Right kidney (tissue), 1 donor: Measurements from ENCODE around the gene LINC01488.

Experiments
- DNase-seq: peaks from one replicate; pipeline ENCODE4 v3.0.0-alpha.2; 2016

LINC01488 gene

DNA sequence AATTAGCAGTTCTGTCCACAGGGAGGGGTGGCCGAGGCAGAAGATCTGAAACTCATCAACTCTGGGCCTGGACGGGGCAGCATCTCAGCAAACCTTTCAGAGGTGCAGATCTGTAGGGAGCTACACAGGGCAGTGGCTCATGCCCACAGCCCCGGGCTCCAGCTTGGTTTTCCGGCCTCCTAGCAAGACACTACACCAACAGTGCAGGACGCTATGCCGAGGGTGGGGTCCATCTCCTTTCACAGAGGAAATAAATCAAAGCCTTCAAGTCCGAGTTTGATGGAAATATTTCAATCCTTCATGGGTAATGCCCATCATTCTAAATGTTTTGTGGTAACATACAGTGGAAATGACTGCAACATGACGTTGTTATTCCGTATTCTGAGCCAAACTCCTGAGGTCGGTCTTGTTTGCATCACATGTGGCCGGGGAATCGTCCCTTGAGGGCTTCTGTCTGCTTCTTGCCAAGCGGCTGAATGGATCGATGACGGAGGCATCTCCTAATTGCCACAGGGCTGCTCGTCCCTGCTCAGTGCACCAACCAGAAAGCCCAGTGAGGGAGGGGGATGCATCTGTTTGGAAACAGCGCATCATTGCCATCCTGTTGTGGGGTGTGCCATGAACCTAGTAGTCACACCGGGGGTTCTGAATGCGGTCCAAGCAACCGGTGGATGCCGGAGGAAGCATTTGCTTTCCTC lies 30.0 kb downstream of the LINC01488 start:
- DNase-seq = no peak

DNA sequence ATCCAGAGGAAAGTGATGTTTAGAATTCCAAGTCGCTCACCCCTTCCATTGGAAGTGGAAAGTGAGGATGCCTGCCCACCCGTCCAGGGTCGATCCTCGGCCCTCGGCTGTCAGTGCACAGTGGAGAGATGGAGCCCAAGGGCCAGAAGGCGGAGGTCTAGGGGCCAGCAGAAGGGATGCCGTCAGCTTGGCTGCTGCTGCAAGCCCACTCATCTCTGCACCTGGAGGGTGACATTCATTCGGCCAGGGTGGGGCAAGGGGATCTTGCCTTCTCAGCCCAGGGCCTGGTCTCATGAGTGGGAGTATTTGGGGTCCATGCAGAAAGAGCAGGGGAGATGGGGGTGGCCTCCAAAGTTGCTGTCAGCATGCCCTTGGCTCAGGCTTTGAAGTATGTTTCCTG lies 30.7 kb downstream of the LINC01488 start:
- DNase-seq = no peak

DNA sequence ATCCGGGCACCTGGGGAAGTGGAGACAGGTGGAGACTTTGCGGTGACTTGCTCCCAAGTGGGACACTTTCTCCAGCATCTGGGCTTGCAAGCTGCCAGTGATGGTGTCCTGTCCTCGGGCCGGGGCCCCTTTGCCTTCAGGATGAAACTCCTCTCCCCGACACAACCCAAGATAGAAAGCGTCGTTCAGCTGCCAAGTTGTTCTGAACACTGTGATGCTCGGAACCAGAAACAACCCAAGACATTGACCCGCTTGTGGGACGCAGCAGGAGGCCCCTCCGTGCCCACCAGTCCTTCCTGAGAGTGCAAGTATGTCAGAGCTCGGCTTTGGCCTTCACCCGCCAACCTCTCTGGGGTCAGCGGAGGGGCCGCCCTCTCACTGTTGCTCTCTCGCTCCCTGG lies 31.3 kb downstream of the LINC01488 start:
- DNase-seq = no peak

DNA sequence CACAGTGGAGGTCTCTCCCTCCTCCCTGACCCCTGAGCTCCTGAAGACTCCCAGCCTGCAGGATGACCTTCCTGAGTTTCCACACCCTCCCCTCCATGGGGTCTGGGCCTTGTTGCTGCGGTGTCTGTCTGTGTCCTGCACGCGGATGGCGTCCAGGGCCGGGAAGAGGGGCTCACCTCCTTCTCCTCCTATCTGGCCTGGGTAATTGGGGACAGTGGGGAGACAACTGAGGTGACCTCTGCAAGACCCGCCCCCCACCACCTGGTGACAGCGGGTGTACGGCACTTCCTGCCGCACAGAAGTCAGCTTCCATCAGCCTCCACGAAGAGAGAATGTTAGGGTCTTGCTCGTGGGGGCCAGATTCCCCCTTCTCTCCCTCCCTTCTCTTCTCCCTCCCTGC lies 31.7 kb downstream of the LINC01488 start:
- no peak for DNase-seq

DNA sequence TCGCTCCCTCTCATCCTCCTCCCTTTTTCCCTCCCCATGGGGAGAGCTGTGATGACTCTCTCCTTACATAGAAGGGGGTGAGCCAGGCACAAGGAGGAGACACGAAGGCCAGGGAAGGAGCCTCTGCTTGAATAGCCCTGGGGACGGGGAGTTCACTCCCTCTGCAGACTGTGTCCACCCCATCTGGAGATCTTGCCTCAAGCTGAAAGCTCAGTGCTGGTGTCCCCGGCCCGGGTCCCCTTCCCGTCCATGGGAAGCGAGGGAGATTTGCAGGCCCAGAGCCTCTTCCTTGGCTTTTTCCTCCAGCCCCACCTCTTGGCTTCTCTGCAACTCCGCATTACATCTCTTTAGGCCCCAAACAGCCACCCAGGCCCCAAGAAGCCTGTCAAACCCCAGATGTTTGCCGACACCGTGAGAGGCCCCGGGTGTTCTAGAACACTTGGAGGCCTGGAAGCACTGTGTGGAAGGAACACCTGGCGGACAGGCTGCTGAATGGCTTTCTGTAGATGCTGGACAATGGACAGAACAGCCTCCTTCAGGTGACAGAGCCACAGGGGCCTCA lies 32.3 kb downstream of the LINC01488 start:
- DNase-seq = no peak

DNA sequence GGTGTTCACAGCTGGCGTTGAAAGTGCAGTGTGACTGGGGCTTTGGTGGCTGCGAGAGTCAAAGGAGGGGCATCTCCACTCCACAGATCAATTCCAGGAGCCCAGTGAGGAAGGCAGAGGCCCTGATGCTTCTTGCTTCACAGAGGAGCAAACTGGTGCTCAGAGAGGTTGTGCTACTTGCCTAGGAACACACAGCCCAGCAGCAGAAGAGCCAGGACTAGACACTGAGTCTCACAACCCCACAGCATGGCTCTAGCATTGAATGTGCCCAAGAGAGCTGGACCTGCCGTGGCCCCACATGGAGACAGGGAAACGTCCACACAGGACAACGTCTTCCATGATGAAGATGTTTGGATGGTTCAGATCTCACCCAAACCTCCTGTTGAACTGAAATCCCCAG lies 33.3 kb downstream of the LINC01488 start:
- no peak for DNase-seq

DNA sequence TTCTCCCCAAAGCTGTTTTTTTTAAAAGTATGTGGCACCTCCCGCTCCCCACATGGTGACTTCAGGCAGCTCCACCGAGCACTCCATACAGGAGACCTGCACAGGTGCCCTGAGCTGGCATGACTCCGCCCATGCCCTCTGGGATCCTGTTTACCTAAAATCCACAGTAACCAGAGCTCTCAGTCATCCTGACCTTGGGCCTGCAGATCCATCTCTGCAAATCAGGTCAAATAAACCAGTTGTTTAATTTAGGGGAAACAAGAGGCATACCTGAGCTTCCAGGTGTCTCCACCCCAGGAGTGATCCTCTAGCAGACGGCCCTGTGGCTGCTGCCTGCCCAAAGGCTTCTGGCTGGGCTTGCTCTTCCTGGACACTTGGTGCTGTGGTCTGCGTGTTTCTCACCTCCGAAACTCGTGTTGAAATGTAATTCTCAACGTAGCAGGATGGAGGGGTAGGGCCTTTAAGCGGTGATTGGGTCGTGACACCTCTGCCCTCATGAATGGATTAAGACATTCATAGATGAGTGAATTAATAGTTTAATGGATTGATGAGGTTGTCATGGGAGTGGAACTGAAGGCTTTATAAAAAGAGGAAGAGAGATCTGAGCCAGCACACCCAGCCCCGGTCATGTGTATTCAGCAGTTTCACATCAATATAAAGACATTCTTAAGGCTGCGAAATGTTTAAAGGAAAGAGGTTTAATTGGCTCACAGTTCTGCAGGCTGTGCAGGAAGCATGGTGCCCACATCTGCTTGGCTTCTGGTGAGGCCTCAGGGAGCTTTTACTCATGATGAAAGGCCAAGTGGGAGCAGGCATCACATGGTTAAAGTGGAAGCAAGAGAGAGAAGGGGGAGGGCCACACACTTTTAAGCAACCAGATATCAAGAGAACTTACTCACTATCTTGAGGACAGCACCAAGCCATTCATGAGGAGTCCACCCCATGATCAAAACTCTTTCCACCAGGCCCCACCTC lies 34.1 kb downstream of the LINC01488 start:
- DNase-seq = no peak

DNA sequence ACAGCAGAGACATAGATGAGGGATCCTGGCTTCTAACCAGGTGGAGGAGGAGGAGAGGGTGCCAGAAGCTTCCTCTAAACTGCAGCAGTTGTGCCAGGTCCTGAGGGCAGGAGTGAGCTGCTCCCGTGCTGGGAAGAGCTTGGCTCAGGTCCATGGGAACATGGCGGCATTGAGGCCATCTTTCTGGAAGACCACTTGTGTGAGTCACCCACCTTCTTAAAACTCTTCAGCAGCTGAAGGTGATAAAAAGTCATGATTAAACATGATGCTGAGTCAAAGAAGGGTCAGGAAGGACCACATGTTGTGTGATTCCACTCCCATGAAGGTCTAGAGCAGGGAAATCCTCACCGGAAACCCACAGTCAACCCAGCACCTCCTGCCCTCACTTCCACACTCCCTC lies 35.1 kb downstream of the LINC01488 start:
- DNase-seq = no peak

DNA sequence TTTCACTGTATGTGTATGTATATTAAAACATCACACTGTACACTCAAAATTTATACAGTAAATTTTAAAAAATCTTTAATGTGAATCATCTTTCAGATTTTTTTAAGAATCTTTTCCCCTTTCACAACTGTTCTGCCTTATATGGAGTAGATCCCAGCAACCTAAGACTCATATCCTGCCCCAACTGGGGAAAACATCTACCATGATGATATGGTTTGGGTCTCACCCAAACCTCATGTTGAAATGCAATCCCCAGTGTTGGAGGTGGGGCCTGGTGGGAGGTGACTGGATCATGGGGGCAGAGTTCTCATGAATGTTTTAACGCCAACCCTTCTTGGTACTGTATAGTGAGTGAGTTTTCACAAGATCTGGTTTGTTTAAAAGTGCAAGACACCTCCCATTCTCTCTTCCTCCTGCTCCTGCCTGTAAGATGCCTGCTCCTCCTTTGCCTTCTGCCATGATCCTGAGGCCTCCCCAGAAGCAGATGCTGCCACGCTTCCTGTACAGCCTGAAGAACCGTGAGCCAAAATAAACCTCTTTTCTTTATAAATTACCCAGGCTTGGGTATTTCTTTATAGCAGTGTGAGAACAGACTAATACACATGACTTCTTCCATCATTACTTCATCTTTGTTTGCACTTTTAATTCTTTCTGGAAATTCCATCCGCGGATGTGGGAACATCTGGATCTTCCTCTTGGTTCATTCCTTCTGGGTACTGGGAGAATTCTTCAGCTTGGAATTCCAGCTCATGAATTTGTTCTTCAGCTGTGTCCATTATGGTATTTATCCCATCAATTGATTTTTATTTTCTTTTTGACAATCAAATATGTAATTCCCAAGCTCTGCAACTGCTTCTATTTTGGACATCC lies 36.9 kb downstream of the LINC01488 start:
- DNase-seq = no peak

DNA sequence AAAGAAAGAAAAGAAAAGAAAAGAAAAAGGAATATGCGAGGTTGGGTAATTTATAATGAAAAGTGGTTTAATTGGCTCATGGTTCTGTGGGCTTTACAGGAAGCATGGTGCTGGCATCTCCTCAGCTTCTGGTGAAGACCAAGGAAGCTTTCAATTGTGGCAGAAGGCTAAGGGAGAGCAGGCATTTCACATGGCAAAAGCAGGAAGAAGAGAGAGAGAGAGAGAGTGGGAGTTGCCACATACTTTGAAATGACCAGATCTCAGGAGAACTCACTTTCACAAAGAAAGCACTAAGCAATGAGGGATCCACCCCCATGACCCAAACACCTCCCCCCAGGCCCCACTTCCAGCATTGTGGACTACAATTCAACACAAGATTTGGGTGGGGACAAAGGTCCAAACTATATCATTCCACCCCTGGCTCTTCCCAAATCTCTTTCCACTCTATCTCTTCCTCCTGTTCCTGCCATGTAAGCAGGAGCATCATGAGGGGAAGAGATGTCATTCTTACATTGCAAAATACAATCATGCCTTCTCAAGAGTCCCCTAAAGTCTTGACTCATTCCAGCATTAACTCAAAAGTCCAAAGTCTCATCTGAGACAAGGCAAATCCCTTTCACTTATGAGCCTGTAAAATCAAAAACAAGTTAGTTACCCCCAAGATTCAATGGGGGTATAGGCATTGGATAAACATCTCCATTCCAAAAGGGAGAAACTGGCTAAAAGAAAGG lies 38.9 kb downstream of the LINC01488 start:
- DNase-seq = no peak

DNA sequence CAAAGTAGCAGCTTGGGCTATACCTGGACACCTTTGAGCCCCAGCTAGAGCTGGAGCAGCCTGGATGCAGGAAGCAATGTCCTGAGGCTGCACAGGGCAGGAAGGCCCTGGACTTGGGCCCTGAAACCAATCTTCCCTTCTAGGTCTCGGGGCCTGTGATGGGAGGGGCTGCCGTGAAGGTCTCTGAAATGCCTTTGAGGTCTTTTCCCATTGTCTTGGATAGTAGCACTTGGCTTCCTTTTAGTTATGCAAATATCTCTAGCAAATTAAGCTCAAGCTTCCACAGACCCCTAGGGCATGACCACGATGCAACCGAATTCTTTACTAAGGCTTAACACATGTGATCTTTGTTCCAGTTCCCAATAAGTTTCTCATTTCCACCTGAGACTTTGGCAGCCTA lies 40.0 kb downstream of the LINC01488 start:
- DNase-seq = no peak

DNA sequence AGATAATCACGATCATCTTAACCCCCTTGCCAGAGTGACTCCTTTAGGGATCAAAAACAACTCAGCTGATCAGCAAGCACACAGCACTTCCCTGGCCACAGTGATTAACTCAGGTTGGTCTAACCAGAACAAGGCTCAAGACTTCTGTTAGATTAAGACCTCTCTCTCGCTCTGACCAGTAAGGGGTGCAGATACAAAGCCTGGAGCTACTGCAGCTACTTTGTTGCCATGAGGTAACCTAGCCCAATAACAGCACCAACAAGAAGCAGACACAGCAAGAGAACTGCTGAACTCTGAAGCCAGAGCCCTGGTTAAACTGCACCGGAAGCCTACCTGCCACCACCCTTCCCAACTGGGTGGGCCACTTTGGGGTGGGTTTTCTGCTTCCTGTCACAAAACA lies 42.0 kb downstream of the LINC01488 start:
- no peak for DNase-seq

DNA sequence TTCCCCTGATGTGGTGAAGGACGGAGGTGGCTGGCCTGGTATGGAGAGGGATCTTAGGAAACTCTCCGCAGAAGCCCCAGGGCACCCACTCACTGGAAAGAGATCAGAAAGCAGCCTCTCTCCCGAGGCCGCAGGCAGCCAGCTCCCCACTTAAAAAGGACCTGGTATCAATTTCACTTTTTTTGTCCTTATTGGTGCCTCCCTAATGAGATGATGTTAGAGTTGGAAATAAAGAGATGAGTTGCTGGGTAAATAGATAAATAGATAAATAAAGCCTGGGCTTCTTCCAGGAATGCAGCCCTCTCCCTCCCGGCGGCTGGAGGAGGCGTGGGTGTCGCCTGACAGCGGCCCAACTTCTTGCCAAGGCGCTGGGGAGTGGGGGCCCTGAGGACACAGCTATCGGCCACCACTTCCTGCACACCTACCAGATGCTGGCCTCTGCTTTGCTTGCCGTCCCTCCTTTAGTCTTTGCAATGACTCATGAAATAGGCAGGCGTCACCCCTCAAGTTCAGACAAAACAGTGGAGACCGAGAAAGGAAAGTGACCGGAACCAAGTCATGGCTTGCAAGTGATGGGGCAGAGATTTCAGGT lies 42.9 kb downstream of the LINC01488 start:
- DNase-seq = no peak

DNA sequence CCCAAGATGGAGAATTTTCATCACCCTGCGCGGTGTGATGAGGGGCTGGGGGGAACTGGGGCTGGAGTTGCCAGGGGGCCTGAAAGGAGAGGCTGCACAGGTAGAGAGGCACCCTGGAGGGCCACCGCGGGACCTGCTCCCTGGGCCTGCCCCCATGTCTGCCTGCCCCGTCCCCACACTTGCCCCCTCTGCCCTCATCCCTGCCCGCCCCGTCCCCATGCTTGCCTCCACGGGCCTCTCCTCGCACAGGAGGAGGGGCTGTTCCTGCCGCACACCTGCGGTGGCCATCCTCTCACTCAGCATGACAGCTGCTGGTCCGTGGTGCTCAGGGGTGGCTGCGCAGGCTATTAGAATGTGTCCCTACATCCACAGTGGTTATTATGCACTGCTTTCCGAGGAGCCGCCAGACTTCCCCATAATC lies 43.5 kb downstream of the LINC01488 start:
- DNase-seq = no peak

DNA sequence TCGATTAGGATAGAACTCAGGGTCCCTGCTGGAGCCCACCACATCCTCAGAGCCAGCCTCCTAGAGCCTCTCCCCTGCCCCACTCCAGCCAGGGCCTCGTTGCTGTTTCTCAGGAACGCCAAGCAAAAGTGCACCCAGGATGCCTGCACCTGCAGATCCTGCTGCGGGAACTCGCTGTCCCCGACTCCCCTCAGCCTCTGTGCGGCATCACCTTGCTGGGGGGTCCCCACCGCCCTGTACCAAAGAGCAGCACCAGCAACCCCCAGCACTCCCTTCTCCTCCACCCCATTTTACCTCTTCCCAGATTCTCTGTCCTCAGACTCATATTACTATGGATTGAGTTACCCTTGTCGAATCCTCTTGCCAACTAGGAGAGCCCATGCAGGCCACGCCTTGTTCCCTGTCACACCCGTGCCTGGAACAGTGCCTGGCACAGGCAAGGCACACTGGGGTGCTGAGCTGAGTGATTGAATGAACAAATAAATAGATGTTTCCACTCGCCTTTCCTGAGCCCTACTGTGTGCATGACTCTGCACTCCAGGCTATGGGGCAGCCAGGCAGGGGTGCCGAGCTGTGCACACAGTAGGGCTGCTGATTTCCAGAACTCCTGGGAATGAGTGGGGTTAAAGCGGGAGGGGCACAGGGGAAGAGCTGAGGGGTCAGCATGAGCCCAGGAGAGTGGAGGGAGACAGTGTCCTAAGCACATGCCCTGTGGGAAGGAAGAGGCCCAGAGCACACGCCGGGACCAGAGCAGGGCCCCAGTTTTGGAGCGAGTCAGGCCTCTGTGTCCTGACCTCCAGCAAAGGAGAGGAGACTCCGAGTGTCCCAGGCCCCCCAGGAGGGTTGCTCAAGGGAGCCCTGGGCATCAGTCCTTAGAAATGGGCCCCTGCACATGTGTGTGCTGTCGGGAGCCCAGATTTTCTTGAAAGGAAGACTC lies 44.3 kb downstream of the LINC01488 start:
- DNase-seq = no peak

DNA sequence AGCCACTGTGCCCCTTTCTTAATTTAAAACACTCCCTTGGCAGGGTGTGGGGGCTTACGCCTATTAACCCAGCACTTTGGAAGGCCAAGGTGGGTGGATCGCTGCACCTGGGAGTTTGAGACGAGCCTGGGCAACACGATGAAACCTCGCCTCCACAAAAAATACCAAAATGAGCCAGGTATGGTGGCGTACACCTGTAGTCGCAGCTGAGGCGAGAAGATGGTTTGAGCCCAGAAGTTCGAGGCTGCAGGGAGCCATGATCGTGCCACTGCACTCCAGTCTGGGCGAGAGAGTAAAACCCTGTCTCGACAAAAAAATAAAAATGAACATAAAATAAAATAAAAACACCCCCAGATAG lies 45.0 kb downstream of the LINC01488 start:
- no peak for DNase-seq

DNA sequence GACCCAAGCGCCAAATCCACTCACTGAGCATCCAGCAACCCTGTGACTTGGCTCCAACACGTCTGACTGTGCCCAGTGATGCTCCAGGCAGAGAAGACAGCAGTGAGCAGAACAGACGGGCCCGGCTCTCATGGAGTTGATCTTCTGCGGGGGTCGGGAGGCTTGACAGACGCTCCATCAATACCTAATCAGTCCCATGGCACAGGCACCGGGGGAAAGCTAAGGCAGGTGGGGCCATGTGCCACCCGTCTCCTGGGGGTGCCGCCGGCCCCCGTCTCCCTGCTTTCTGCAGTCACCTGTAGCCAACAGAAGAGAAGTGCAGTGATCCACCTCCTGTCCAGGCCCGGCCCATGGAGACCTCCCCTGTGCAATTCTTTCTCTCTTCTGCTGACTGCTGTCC lies 47.5 kb downstream of the LINC01488 start:
- DNase-seq = no peak

DNA sequence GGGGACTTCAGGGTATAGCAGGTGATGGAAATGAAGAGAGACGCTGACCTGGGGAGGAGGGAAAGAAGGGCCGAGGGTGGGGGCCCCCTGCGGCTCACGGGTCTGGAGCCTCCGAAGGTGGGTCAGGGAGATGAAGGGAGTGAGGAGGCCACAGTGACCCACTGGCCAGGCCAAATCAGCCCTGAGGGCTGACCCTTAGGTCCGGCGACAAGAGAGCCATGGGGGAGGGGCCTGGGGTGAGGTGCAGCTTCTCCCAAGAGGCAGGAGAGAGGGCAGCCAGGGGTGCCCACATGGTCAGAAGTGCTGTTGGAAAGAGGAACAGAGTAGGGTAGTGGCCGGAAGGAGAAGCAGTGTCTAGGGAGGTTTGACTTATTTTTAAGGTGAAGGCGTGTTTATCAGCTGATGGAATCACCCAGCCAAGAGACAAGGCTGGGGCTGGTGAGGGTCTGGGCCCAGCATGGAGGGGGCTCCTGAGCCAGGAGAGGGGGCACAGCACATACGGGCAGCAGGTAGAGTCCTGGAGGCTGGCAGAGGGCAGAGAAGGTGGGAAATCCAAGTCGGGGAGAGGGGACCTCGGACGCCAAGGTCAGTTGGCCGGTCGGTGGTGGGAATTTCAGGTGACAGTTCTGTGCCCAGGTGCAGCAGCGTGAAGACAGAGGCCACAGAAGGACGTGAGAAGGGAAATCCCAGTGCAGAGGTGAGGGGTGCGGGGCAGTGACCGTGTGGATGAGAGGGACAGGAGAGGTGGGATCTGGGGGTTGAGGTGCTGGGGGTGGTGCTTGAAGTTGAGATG lies 49.0 kb downstream of the LINC01488 start:
- no peak for DNase-seq

DNA sequence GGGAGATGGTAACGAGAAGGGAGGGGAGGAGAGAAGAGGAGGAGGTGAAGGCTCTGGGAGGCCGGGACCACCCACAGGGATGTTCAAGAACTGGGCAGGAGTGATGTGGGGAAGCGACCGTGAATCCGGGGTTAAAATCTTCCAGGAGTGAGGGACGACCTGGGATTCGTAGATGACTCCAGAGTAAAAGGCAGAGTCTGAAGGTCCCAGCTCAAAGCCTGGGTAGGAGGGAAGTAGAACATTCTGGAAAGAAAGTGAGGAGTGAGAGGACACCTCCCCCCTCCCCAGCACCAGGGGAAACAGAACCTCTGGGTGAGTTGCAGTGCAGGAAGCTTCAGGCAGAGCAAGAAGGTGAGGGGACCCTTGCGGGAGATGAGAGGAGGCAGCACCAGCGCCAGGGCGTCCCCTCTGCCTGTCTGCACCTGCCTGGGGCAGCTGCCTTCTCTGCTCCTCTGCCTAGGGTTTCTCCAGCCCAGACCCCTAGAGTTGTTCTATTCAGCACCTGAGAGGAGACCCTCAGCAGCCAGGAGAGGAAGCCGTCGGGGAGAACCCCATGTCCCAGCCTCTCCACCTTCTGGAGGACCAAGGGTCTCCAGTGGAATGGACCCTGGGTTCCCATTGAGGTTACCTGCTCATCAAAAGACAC lies 49.7 kb downstream of the LINC01488 start:
- no peak for DNase-seq
